22Rv1 (cell line): ENCODE measurements around the gene CDK5R1.

Experiments
- H3K27ac ChIP-seq: fragments of 450-650 bp; 2 replicates; pipeline ENCODE4 v1.5.1; 2017
- CTCF ChIP-seq: fragments of 450-650 bp; IDR thresholded peaks from 2 replicates; pipeline ENCODE4 v1.5.1; 2017; ENCODE audit warnings: mild to moderate bottlenecking
- ZFX ChIP-seq: fragments of 450-650 bp; IDR thresholded peaks from 2 replicates; pipeline ENCODE4 v1.6.1; 2017; ENCODE audit warnings: antibody characterized with exemption, borderline replicate concordance

Gene CDK5R1

GRCh38 chr17:32493571-32493970, 6.8 kb downstream of the CDK5R1 start:
- TF ChIP-seq CTCF (no peak), ZFX (no peak)
- no peak overlapping the region for H3K27ac ChIP-seq

- H3K27ac ChIP-seq, result no peak overlapping the region
- TF ChIP-seq ZFX (no peak), CTCF (no peak)
Measured at GRCh38 chr17:32493976-32494513, 7.3 kb downstream of the CDK5R1 start.

- no peak overlapping the region for H3K27ac ChIP-seq
- TF ChIP-seq CTCF (no peak), ZFX (no peak)
Measured at GRCh38 chr17:32494621-32495358, 8.0 kb downstream of the CDK5R1 start.

- TF ChIP-seq CTCF (no peak), ZFX (no peak)
Measured at GRCh38 chr17:32495359-32496231, 8.8 kb downstream of the CDK5R1 start.

GRCh38 chr17:32496395-32497073, 9.7 kb downstream of the CDK5R1 start:
- H3K27ac ChIP-seq, result no peak overlapping the region
- TF ChIP-seq ZFX, result no peak
- TF ChIP-seq CTCF, result no peak

More at GRCh38 chr17:32495359-32496231, 8.8 kb downstream of the CDK5R1 start:
- H3K27ac ChIP-seq, result no peak overlapping the region

- no peak overlapping the region for H3K27ac ChIP-seq
- TF ChIP-seq CTCF, result no peak
- TF ChIP-seq ZFX, result no peak
Measured at GRCh38 chr17:32497431-32498205, 10.8 kb downstream of the CDK5R1 start.
